Osteoblast (primary cell): Measurements from ENCODE around the gene LRRC56. TPM values are rescaled to one million over a fixed set of nuclear protein-coding genes. Genes with fewer than 3 reads are reported as not detected.

Experiments
- DNase-seq: peaks from one replicate; pipeline ENCODE4 v3.0.0; 2011; ENCODE audit warnings: low spot score, mixed read lengths; ENCODE audit not compliant: insufficient read length; ENCODE audit errors: missing footprints
- H2AFZ ChIP-seq: 2 replicates; pipeline ENCODE4 v1.6.0; 2011; ENCODE audit warnings: mild to moderate bottlenecking, low read length
- H3K27ac ChIP-seq: 2 replicates; pipeline ENCODE4 v1.5.1; 2011; ENCODE audit warnings: mild to moderate bottlenecking, low read depth, low read length, moderate library complexity
- H3K27me3 ChIP-seq: 2 replicates; pipeline ENCODE4 v1.6.0; 2012; ENCODE audit warnings: mild to moderate bottlenecking, control low read depth, inconsistent platforms, low read length, moderate library complexity; ENCODE audit not compliant: insufficient read depth
- H3K36me3 ChIP-seq: 2 replicates; pipeline ENCODE4 v1.5.1; 2011; ENCODE audit warnings: mild to moderate bottlenecking, low read length, control low read depth, moderate library complexity; ENCODE audit not compliant: insufficient read depth
- H3K4me1 ChIP-seq: 2 replicates; pipeline ENCODE4 v1.5.1; 2011; ENCODE audit warnings: mild to moderate bottlenecking, low read length, control low read depth, moderate library complexity; ENCODE audit not compliant: insufficient read depth
- H3K4me2 ChIP-seq: 2 replicates; pipeline ENCODE4 v1.6.0; 2011; ENCODE audit warnings: mild to moderate bottlenecking, low read length; ENCODE audit not compliant: insufficient read depth
- H3K4me3 ChIP-seq: fragments of 200-600 bp; sonication (generic); 3 replicates; pipeline ENCODE4 v1.5.1; 2012; ENCODE audit warnings: mild to moderate bottlenecking, low read length, inconsistent platforms; ENCODE audit not compliant: insufficient read depth
- H3K79me2 ChIP-seq: 2 replicates; pipeline ENCODE4 v1.6.0; 2012; ENCODE audit warnings: mild to moderate bottlenecking, low read length, control low read depth, inconsistent platforms; ENCODE audit not compliant: insufficient read depth
- H3K9me3 ChIP-seq: 2 replicates; pipeline ENCODE4 v1.5.1; 2011; ENCODE audit warnings: low read depth, low read length, control low read depth
- H4K20me1 ChIP-seq: 2 replicates; pipeline ENCODE4 v1.6.0; 2012; ENCODE audit warnings: mild to moderate bottlenecking, low read length, control low read depth; ENCODE audit not compliant: insufficient read depth
- CTCF ChIP-seq: IDR thresholded peaks from 2 replicates; pipeline ENCODE4 v1.5.1; 2011; ENCODE audit warnings: mild to moderate bottlenecking, low read depth, low read length, moderate library complexity; ENCODE audit errors: extremely low read depth
- total RNA-seq: library from RNA; depleted of rRNA; stranded (reverse); fragments of >200 nt; gene quantifications from 2 replicates; pipeline ENCODE4 v1.2.3, GENCODE V29; 2012

The LRRC56 gene
- total RNA-seq, 1 donor, result 1.1 TPM

GRCh38 chr11:551131-551530 is 13.8 kb downstream of the LRRC56 start:
- H3K27ac ChIP-seq, result no peak overlapping the region
- H3K36me3 ChIP-seq, result no peaks in the 10 kb centered on the region
- no peaks in the 10 kb centered on the region for H4K20me1 ChIP-seq
- H3K4me2 ChIP-seq, result no peak overlapping the region
- no peak overlapping the region for H3K4me3 ChIP-seq
- H3K4me1 ChIP-seq, result no peaks in the 10 kb centered on the region
- H3K27me3 ChIP-seq, result peaks cover 20% of the 10 kb centered on the region
- no peak for TF ChIP-seq CTCF
- H3K9me3 ChIP-seq, result no peaks in the 10 kb centered on the region
- no peaks in the 10 kb centered on the region for H3K79me2 ChIP-seq
- H2AFZ ChIP-seq, result no peak overlapping the region
- DNase-seq, result no peak

GRCh38 chr11:551596-551995 is 14.3 kb downstream of the LRRC56 start:
- Histone ChIP-seq H3K9me3 (no peaks in the 10 kb centered on the region), H3K27me3 (peaks cover 25% of the 10 kb centered on the region), H3K4me3 (no peak overlapping the region), H2AFZ (no peak overlapping the region), H3K4me1 (no peaks in the 10 kb centered on the region), H3K27ac (no peak overlapping the region), H3K4me2 (no peak overlapping the region), H3K36me3 (no peaks in the 10 kb centered on the region), H3K79me2 (no peaks in the 10 kb centered on the region), H4K20me1 (no peaks in the 10 kb centered on the region)
- DNase-seq, result no peak
- no peak for TF ChIP-seq CTCF

- Histone ChIP-seq H3K79me2 (no peaks in the 10 kb centered on the region), H4K20me1 (no peaks in the 10 kb centered on the region), H3K4me1 (no peaks in the 10 kb centered on the region), H2AFZ (no peak overlapping the region), H3K9me3 (no peaks in the 10 kb centered on the region), H3K36me3 (no peaks in the 10 kb centered on the region), H3K27ac (no peak overlapping the region), H3K4me2 (no peak overlapping the region), H3K4me3 (no peak overlapping the region), H3K27me3 (peaks cover 40% of the 10 kb centered on the region)
- no peak for DNase-seq
- TF ChIP-seq CTCF, result no peak
Measured at GRCh38 chr11:553083-553987, 16.0 kb downstream of the LRRC56 start.

GRCh38 chr11:553988-554340 is 16.6 kb downstream of the LRRC56 start:
- DNase-seq, result no peak
- peaks cover 40% of the 10 kb centered on the region for H3K27me3 ChIP-seq
- H3K9me3 ChIP-seq, result no peaks in the 10 kb centered on the region
- H4K20me1 ChIP-seq, result no peaks in the 10 kb centered on the region
- H3K79me2 ChIP-seq, result no peaks in the 10 kb centered on the region
- H3K4me1 ChIP-seq, result no peaks in the 10 kb centered on the region
- no peak for TF ChIP-seq CTCF
- H2AFZ ChIP-seq, result no peak overlapping the region
- H3K4me3 ChIP-seq, result no peak overlapping the region
- H3K27ac ChIP-seq, result no peak overlapping the region
- no peaks in the 10 kb centered on the region for H3K36me3 ChIP-seq
- no peak overlapping the region for H3K4me2 ChIP-seq
